Endothelial cell of umbilical vein (primary cell): ENCODE data around the gene KSR1.

ENCODE experiments used
- CTCF ChIP-seq, 2 donors: IDR thresholded peaks; 1 replicate in 1 of 2; 2 replicates in 1 of 2; pipeline ENCODE4 v1.5.1; 2011; ENCODE audit warnings: low read length in 2 of 2, mild to moderate bottlenecking in 2 of 2, moderate library complexity in 2 of 2, control low read depth in 1 of 2, inconsistent platforms in 1 of 2, low read depth in 1 of 2; ENCODE audit not compliant: insufficient read depth in 1 of 2; ENCODE audit errors: extremely low read depth in 1 of 2
- EZH2 ChIP-seq: IDR thresholded peaks from 2 replicates; pipeline ENCODE4 v1.6.1; 2012; ENCODE audit warnings: borderline replicate concordance, low read depth, mild to moderate bottlenecking, moderate library complexity, low read length, inconsistent platforms; ENCODE audit not compliant: severe bottlenecking
- MAX ChIP-seq: IDR thresholded peaks from 2 replicates; pipeline ENCODE4 v1.6.1; 2011; ENCODE audit not compliant: insufficient read depth, insufficient read length
- POLR2A ChIP-seq: IDR thresholded peaks from 2 replicates; pipeline ENCODE4 v1.6.1; 2012; ENCODE audit warnings: low read depth, mild to moderate bottlenecking, control low read depth, low read length

GRCh38 chr17:27457360-27457715 is 1.1 kb downstream of the KSR1 start:
- TF ChIP-seq CTCF (IDR thresholded peaks at IDR 0.05; ENCODE audit: extremely low read depth in 1 of 2, insufficient read depth in 1 of 2, low read depth in 1 of 2, low read length in 2 of 2): no peak
- no peak for TF ChIP-seq POLR2A
- TF ChIP-seq MAX: no peak
- no peak for TF ChIP-seq EZH2
